Ishikawa (cell line): ENCODE data around the gene MYLK3.

Experiments used
- CEBPB ChIP-seq: IDR thresholded peaks from 2 replicates; pipeline ENCODE4 v1.6.1; 2012
- CREB1 ChIP-seq: IDR thresholded peaks from 2 replicates; pipeline ENCODE4 v1.6.1; 2012; ENCODE audit warnings: low read depth
- EGR1 ChIP-seq: IDR thresholded peaks from 2 replicates; pipeline ENCODE4 v1.6.1; 2012
- EP300 ChIP-seq: IDR thresholded peaks from 2 replicates; pipeline ENCODE4 v1.6.1; 2012; ENCODE audit warnings: borderline replicate concordance
- FOXM1 ChIP-seq: IDR thresholded peaks from 2 replicates; pipeline ENCODE4 v1.6.1; 2012; ENCODE audit warnings: low read depth, borderline replicate concordance
- NFIC ChIP-seq: IDR thresholded peaks from 2 replicates; pipeline ENCODE4 v1.6.1; 2012
- RAD21 ChIP-seq: IDR thresholded peaks from 2 replicates; pipeline ENCODE4 v1.6.1; 2012; ENCODE audit warnings: low read depth
- TAF1 ChIP-seq: IDR thresholded peaks from 2 replicates; pipeline ENCODE4 v1.6.1; 2012; ENCODE audit warnings: low read depth, mild to moderate bottlenecking
- TCF12 ChIP-seq: IDR thresholded peaks from 2 replicates; pipeline ENCODE4 v1.6.1; 2012; ENCODE audit warnings: low read depth
- TEAD4 ChIP-seq: IDR thresholded peaks from 2 replicates; pipeline ENCODE4 v1.6.1; 2012
- YY1 ChIP-seq: IDR thresholded peaks from 2 replicates; pipeline ENCODE4 v1.6.1; 2012; ENCODE audit warnings: low read depth
- ZBTB7A ChIP-seq: IDR thresholded peaks from 2 replicates; pipeline ENCODE4 v1.6.1; 2012; ENCODE audit warnings: low read depth
- TF ChIP-seq, protein P1 (sequence below): IDR thresholded peaks from 2 replicates; pipeline ENCODE4 v1.6.1; 2012
- TF ChIP-seq, protein P2 (sequence below): IDR thresholded peaks from 2 replicates; pipeline ENCODE4 v1.6.1; 2012; ENCODE audit warnings: low read depth, mild to moderate bottlenecking
- TF ChIP-seq, protein P3 (sequence below): IDR thresholded peaks from 2 replicates; pipeline ENCODE4 v1.6.1; 2012

Gene MYLK3

GRCh38 chr16:46759309-46759708 is 11.2 kb upstream of the MYLK3 start:
- TF ChIP-seq, protein P1, sequence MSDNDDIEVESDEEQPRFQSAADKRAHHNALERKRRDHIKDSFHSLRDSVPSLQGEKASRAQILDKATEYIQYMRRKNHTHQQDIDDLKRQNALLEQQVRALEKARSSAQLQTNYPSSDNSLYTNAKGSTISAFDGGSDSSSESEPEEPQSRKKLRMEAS: no peak
- TF ChIP-seq CREB1 (no peak), TAF1 (no peak), TCF12 (no peak), EP300 (no peak), ZBTB7A (no peak), TEAD4 (no peak), FOXM1 (no peak), CEBPB (no peak), EGR1 (no peak), YY1 (no peak), RAD21 (no peak), NFIC (no peak)
- TF ChIP-seq, protein P2, sequence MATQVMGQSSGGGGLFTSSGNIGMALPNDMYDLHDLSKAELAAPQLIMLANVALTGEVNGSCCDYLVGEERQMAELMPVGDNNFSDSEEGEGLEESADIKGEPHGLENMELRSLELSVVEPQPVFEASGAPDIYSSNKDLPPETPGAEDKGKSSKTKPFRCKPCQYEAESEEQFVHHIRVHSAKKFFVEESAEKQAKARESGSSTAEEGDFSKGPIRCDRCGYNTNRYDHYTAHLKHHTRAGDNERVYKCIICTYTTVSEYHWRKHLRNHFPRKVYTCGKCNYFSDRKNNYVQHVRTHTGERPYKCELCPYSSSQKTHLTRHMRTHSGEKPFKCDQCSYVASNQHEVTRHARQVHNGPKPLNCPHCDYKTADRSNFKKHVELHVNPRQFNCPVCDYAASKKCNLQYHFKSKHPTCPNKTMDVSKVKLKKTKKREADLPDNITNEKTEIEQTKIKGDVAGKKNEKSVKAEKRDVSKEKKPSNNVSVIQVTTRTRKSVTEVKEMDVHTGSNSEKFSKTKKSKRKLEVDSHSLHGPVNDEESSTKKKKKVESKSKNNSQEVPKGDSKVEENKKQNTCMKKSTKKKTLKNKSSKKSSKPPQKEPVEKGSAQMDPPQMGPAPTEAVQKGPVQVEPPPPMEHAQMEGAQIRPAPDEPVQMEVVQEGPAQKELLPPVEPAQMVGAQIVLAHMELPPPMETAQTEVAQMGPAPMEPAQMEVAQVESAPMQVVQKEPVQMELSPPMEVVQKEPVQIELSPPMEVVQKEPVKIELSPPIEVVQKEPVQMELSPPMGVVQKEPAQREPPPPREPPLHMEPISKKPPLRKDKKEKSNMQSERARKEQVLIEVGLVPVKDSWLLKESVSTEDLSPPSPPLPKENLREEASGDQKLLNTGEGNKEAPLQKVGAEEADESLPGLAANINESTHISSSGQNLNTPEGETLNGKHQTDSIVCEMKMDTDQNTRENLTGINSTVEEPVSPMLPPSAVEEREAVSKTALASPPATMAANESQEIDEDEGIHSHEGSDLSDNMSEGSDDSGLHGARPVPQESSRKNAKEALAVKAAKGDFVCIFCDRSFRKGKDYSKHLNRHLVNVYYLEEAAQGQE: no peak
- TF ChIP-seq, protein P3, sequence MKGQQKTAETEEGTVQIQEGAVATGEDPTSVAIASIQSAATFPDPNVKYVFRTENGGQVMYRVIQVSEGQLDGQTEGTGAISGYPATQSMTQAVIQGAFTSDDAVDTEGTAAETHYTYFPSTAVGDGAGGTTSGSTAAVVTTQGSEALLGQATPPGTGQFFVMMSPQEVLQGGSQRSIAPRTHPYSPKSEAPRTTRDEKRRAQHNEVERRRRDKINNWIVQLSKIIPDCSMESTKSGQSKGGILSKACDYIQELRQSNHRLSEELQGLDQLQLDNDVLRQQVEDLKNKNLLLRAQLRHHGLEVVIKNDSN: no peak

GRCh38 chr16:46757339-46758050 is 9.4 kb upstream of the MYLK3 start:
- TF ChIP-seq CREB1 (no peak), CEBPB (no peak), EGR1 (no peak), NFIC (no peak), RAD21 (no peak), EP300 (no peak)

- TF ChIP-seq TEAD4 (no peak), TCF12 (no peak), EP300 (no peak), TAF1 (no peak), EGR1 (no peak)
- TF ChIP-seq, protein P3: no peak
Observed at GRCh38 chr16:46756772-46757171, 8.6 kb upstream of the MYLK3 start.

DNA sequence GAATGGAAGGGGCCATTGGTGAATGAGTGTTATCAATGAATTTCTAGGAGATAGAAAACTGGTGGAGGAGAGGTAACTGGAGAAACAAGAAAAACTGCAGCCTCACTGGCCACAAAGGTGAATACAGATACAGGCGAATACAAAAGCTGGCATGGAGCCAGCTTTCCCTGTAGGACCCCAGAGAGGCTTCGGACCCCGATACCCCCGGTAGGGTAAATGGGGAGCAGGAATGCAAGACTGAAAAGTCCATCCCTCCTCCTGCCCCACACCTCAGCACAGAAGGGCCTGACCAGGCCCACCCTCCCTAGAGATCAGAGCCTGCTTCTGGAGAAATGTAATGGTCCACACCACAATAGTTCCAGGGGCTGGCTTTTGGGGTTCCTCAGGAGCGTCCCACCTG is 4.9 kb upstream of the MYLK3 start:
- TF ChIP-seq NFIC (0 out of 2 replicates have a peak, but pooled peaks have one; percentile 17), EP300 (no peak)

GRCh38 chr16:46751381-46751780 is 3.2 kb upstream of the MYLK3 start:
- TF ChIP-seq, protein P1: no peak
- no peak for TF ChIP-seq YY1
- TF ChIP-seq NFIC: no peak
- TF ChIP-seq FOXM1: no peak
- TF ChIP-seq RAD21: no peak

GRCh38 chr16:46748775-46749705 is 896 bp upstream of the MYLK3 start:
- TF ChIP-seq NFIC (no peak), CREB1 (no peak), ZBTB7A (no peak), TEAD4 (no peak), RAD21 (no peak), CEBPB (no peak), EGR1 (no peak), TCF12 (no peak), FOXM1 (no peak), TAF1 (no peak), EP300 (no peak)
- TF ChIP-seq, protein P3: no peak
- TF ChIP-seq, protein P1: no peak
- TF ChIP-seq, protein P2: no peak
